ENCODE data around the gene EXT2. TPM values are rescaled to one million over a fixed set of nuclear protein-coding genes. Genes with fewer than 3 reads are reported as not detected.

EXT2 gene
- total RNA-seq, 1 experiment from 2014 or later: 67.3 TPM

DNA sequence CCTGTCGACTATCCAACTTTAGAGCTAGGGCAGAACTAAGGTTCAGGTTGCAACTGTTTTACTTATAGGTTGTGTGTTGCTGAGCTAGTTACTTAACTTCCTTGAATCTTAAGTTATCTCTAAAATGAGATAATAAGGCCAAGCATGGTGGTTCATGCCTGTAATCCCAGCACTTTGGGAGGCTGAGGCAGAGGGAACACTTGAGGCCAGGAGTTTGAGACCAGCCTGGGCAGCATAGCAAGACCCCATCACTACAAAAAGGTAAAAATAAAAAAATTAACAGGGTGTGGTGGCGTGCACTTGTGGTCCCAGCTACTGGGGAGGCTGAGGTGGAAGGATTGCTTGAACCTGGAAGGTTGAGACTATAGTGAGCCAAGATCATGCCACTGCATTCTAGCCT is 27.3 kb upstream of the EXT2 start:
- TF ChIP-seq, protein P1, sequence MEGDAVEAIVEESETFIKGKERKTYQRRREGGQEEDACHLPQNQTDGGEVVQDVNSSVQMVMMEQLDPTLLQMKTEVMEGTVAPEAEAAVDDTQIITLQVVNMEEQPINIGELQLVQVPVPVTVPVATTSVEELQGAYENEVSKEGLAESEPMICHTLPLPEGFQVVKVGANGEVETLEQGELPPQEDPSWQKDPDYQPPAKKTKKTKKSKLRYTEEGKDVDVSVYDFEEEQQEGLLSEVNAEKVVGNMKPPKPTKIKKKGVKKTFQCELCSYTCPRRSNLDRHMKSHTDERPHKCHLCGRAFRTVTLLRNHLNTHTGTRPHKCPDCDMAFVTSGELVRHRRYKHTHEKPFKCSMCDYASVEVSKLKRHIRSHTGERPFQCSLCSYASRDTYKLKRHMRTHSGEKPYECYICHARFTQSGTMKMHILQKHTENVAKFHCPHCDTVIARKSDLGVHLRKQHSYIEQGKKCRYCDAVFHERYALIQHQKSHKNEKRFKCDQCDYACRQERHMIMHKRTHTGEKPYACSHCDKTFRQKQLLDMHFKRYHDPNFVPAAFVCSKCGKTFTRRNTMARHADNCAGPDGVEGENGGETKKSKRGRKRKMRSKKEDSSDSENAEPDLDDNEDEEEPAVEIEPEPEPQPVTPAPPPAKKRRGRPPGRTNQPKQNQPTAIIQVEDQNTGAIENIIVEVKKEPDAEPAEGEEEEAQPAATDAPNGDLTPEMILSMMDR (IDR thresholded peaks at IDR 0.05; ENCODE audit: unreplicated experiment): no peak
- intact Hi-C loops (cut with micrococcal nuclease; ENCODE audit: unreplicated experiment): no loop called here
- Mint-ChIP-seq H3K27ac (ENCODE audit: unreplicated experiment) (no peak overlapping the region), H3K36me3 (ENCODE audit: insufficient read depth, unreplicated experiment) (peaks cover 12% of the 10 kb centered on the region), H3K4me3 (ENCODE audit: low read depth, unreplicated experiment) (no peak overlapping the region), H3K4me1 (ENCODE audit: low read depth, unreplicated experiment) (no peaks in the 10 kb centered on the region), H3K27me3 (ENCODE audit: unreplicated experiment) (no peaks in the 10 kb centered on the region), H3K9me3 (ENCODE audit: low read depth, unreplicated experiment) (no peaks in the 10 kb centered on the region)
- DNase-seq: no peak
- no TSS peak for BruUV-seq (replicated peaks)
- CTCF ChIA-PET: no interaction called here

DNA sequence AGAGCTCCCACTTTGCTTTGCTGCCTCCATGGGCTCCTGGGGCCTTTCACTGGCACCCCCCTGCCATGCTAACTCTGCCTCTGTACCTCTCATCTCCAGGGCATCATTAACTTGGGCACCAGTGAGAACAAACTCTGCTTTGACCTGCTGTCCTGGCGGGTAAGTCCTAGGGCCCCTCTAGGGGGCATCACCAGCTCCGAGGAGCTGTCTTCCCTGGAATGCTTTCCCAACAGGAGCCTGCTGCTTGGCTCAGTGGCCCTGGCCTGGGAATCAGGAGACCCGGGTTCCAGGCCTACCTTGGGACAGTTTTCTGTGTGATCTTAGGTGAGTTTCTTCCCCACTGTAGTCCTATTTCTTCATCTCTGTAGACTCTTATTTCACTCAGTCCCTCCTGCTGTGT is 24.3 kb upstream of the EXT2 start:
- CTCF ChIA-PET: interaction anchor here (1.0 kb wide), 1 partner anchor 23 kb away, joined by 3 read pairs; no protein-coding TSS in a partner anchor
- no TSS peak for BruUV-seq (replicated peaks)
- no peak overlapping the region for H3K27ac Mint-ChIP-seq (ENCODE audit: unreplicated experiment)
- TF ChIP-seq, protein P1 (IDR thresholded peaks at IDR 0.05; ENCODE audit: unreplicated experiment): no peak
- no peaks in the 10 kb centered on the region for H3K27me3 Mint-ChIP-seq (ENCODE audit: unreplicated experiment)
- no peaks in the 10 kb centered on the region for H3K9me3 Mint-ChIP-seq (ENCODE audit: low read depth, unreplicated experiment)
- no peaks in the 10 kb centered on the region for H3K4me1 Mint-ChIP-seq (ENCODE audit: low read depth, unreplicated experiment)
- H3K36me3 Mint-ChIP-seq (ENCODE audit: insufficient read depth, unreplicated experiment): peaks cover 11% of the 10 kb centered on the region
- intact Hi-C loops (cut with micrococcal nuclease; ENCODE audit: unreplicated experiment): no loop called here
- DNase-seq: no peak
- no peak overlapping the region for H3K4me3 Mint-ChIP-seq (ENCODE audit: low read depth, unreplicated experiment)

DNA sequence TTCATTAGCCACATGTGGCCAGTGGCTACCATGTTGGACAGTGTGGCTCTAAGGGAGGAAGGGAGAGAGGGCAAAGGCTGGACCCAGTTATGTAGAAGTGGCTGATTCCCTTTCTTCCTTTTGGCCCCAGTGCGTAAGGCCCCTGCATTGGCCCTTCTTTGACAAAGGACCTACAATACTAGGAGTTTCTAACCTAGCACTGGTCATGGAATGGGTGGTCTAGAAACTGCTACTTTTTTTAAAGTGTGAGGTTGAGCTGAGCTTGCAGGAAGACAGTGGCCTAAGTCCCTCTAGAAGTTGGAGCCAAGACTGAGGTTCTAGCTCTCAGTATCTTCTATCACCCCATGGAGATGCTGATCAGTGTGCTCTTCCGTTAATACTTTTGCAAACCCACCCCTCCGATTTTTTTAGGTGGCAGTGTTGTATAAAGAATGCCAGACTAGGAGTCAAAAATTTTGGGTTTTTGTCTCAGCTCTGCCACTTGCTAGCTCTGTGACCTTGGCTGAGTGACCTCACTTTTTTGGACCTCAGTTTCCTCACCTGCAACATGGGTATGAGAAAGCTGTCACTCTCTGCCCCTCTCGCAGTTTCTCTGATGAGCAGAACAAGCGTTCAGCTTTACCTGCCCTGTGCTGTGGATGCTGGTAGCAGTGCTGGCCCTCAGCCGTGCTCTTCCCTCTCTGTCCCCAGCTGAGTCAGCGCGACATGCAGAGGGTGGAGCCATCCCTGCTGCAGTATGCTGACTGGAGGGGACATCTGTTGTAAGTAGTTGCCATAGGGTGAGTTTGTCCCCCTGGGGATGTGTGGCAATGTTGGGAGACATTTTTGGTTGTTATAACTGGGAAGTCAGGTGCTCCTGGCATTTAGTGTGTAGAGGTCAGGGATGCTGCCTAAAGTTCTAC is 22.5 kb upstream of the EXT2 start:
- intact Hi-C loops (cut with micrococcal nuclease; ENCODE audit: unreplicated experiment): no loop called here
- CTCF ChIA-PET: no interaction called here
- no peak overlapping the region for H3K27ac Mint-ChIP-seq (ENCODE audit: unreplicated experiment)
- no peaks in the 10 kb centered on the region for H3K4me1 Mint-ChIP-seq (ENCODE audit: low read depth, unreplicated experiment)
- H3K9me3 Mint-ChIP-seq (ENCODE audit: low read depth, unreplicated experiment): no peaks in the 10 kb centered on the region
- TF ChIP-seq, protein P1 (IDR thresholded peaks at IDR 0.05; ENCODE audit: unreplicated experiment): no peak
- no peaks in the 10 kb centered on the region for H3K27me3 Mint-ChIP-seq (ENCODE audit: unreplicated experiment)
- H3K36me3 Mint-ChIP-seq (ENCODE audit: insufficient read depth, unreplicated experiment): peaks cover 4% of the 10 kb centered on the region
- BruUV-seq (replicated peaks): no TSS peak
- no peak overlapping the region for H3K4me3 Mint-ChIP-seq (ENCODE audit: low read depth, unreplicated experiment)
- DNase-seq: no peak

DNA sequence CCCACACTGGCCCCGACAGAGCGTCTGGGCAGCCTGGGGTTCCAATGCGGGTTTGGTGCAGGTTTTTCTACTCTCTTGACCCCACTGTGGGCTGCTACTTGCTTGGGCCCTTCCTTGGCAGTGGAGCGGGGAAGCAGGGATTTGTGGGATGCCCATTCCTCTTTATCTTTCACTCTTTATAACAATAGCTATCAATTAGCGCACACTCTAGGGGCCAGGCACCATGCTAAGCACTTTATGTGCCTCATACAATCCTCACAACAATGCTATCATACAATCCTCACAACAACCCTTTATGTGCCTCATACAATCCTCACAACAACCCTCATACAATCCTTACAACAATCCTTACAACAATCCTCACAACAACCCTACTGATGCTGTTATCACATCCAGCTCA is 16.7 kb upstream of the EXT2 start:
- Mint-ChIP-seq H3K4me1 (ENCODE audit: low read depth, unreplicated experiment) (no peaks in the 10 kb centered on the region), H3K4me3 (ENCODE audit: low read depth, unreplicated experiment) (no peak overlapping the region), H3K36me3 (ENCODE audit: insufficient read depth, unreplicated experiment) (peaks cover 4% of the 10 kb centered on the region), H3K27ac (ENCODE audit: unreplicated experiment) (no peak overlapping the region), H3K9me3 (ENCODE audit: low read depth, unreplicated experiment) (no peaks in the 10 kb centered on the region), H3K27me3 (ENCODE audit: unreplicated experiment) (no peaks in the 10 kb centered on the region)
- intact Hi-C loops (cut with micrococcal nuclease; ENCODE audit: unreplicated experiment): no loop called here
- BruUV-seq (replicated peaks): no TSS peak
- TF ChIP-seq, protein P1 (IDR thresholded peaks at IDR 0.05; ENCODE audit: unreplicated experiment): no peak
- CTCF ChIA-PET: interaction anchor here (0.8 kb wide), 1 partner anchor 15 kb away, joined by 4 read pairs; no protein-coding TSS in a partner anchor
- no peak for DNase-seq
